ENCODE measurements around the gene ZNF593OS.
A peak's percentile ranks its signal among the peaks of the same experiment; 100 is the strongest.

ZNF593OS gene

DNA sequence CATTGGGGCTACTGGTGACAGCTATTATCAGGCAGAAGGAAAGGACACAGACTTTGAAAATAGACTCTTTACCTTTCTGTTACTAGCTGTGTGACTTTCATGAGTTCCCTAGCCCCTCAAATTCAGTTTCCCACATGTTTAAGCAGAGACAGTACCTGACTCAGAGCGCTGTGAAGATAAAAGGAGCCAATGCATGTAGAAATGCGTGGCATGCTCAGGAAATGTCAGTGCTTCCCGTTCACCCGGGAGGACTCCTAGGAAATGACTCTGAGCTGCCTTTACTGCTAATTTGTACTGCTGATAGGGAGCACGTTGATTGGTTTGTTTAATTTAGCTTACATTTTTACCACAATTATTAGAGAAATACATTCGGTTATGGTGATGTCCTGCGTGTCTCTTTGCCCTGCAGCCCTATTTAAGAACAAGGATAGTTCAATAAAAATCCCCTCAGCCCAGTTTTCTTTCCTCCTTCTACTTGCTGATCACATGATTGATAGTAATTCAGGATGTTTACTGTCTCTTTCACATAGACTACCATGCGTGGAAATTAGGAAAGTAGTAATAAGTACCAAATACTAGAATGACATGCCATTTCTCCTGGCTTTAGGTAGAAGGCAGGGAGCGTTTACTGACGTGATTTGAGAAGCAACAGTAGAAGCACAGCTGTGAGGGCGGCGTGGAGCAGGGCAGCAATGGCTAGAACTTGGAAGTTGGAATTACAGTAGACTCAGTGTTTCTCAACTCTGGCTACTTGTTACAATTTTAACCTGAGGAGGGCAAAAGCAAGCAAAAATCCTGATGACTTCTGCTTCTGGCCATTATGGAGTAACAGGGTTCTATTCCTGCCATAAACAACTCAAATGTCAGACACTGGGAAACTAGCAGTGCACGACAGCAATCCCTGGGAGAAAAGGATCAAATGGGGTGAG lies 44.1 kb downstream of the ZNF593OS start:
- no peak for DNase-seq (ENCODE audit: low read depth in 3 of 3, low spot score in 1 of 3)

GRCh38 chr1:26126321-26127084 lies 45.1 kb downstream of the ZNF593OS start:
- DNase-seq (ENCODE audit: low read depth in 3 of 3, low spot score in 1 of 3) = peak in 2 of 3 donors; percentile 22 to 29

DNA sequence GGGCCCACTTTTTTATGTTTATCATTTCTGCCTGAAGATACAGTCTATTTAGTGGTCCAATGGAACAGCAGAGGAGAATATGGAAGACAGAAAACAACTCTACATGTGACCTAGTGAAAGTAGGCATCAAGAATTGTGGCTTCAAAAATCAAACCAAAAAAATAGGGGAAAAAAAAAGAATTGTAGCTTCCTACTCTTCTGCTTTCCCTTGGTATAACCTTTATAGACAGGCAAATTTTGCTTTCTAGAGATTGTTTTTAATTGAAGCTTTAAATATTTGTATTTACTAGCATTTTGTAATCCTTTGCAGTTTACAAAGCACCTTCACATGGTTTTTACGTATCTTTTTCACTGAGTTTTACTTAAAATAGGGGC lies 45.7 kb downstream of the ZNF593OS start:
- DNase-seq (ENCODE audit: low read depth in 3 of 3, low spot score in 1 of 3) = no peak

- DNase-seq (ENCODE audit: low read depth in 3 of 3, low spot score in 1 of 3) = no peak
These were observed 46.2 kb downstream of the ZNF593OS start for GRCh38 chr1:26125382-26125781.

DNA sequence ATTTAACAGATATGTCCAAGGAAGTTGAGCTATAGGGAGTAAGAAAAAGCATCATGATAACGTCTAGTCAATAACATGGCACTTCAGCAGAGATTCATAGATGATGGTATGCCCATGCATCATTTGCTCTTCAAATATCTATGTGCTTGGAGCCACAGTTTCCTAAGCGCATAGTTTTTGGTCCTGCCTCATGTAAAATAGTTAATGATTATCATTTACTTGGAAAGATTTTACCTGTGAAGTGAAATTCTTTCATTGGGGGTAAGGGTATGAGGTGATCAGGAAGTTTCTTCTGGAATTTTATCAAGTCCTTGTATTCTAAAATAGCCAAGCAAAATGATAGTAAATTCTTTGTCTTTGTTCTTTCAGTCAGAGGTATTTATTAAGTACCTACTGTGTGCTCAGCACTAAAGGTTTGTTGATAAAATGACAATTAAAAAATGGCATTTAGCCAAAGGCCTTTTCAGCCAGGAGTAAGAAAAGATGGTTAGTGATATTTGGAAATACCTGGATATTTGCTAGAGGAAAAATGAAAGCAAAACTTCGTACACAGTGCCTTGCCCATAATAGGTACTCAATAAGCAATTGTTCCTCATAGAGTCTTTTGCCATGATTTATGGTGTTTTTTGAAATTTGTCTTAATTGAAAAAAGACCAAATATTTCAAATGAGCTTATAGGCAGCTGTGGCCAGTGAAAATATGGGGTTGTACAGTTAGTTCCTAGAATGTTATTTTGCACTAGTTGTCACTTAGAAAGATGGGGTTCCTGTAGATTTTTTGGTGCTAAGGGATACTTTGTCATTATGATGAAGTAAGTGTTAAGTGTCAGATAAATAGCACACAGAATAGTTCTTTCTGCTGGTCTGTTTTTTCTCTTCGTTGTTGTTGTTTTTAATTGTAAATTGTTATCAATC lies 47.0 kb downstream of the ZNF593OS start:
- DNase-seq (ENCODE audit: low read depth in 3 of 3, low spot score in 1 of 3) = no peak

GRCh38 chr1:26122988-26123973 lies 48.4 kb downstream of the ZNF593OS start:
- DNase-seq (ENCODE audit: low read depth in 3 of 3, low spot score in 1 of 3) = no peak

GRCh38 chr1:26121854-26122773 lies 49.5 kb downstream of the ZNF593OS start:
- no peak for DNase-seq (ENCODE audit: low read depth in 3 of 3, low spot score in 1 of 3)

- DNase-seq (ENCODE audit: low read depth in 3 of 3, low spot score in 1 of 3) = no peak
These were observed 51.6 kb downstream of the ZNF593OS start for GRCh38 chr1:26119892-26120608.

Data from stimulated activated CD4-positive, alpha-beta T cell treated with anti-CD3 and anti-CD28 coated beads, TNF-alpha, amount 100 ng/mL, for 1 hour (primary cell).